ENCODE results near the gene PDZD2.

DNA sequence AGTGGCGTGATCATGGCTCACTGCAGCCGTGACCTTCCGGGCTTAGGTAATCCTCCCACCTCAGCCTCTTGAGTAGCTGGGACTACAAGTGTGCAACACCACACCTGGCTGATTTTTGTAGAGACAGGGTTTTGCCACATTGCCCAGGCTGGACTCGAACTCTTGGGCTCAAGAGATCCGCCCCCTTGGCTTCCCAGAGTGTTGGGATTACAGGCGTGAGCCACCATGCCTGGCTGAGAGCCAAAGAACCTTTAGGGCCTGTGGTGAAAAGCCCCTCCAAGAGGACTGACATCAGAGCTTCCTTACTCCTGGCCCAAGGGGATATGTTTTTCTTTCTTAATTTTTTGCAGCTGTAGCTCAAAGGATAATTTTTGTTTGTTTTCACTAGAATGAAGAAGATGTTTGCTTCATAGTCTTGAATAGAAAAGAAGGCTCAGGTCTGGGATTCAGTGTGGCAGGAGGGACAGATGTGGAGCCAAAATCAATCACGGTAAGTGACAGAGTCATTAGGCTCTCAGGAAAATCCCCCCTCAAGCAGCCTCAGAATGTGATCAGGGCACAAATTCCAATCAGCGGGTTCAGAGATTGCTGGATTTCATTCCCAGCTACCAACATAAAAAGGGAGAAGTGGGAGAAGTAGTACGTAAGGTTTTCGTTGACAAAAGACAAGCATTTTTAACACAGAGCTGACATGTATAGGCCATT is 458.1 kb downstream of the PDZD2 start:
- TF ChIP-seq POLR2AphosphoS5 (IDR thresholded peaks at IDR 0.05) (no peak), EP300 (IDR thresholded peaks at IDR 0.05) (no peak), POLR2A (IDR thresholded peaks at IDR 0.05; ENCODE audit: low read depth) (no peak)
- TF ChIP-seq, protein P1, sequence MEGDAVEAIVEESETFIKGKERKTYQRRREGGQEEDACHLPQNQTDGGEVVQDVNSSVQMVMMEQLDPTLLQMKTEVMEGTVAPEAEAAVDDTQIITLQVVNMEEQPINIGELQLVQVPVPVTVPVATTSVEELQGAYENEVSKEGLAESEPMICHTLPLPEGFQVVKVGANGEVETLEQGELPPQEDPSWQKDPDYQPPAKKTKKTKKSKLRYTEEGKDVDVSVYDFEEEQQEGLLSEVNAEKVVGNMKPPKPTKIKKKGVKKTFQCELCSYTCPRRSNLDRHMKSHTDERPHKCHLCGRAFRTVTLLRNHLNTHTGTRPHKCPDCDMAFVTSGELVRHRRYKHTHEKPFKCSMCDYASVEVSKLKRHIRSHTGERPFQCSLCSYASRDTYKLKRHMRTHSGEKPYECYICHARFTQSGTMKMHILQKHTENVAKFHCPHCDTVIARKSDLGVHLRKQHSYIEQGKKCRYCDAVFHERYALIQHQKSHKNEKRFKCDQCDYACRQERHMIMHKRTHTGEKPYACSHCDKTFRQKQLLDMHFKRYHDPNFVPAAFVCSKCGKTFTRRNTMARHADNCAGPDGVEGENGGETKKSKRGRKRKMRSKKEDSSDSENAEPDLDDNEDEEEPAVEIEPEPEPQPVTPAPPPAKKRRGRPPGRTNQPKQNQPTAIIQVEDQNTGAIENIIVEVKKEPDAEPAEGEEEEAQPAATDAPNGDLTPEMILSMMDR (IDR thresholded peaks at IDR 0.05), result no peak

Measured in esophagus muscularis mucosa (tissue), 4 donors.